Astrocyte of the spinal cord (primary cell): ENCODE measurements around the gene RAP1GAP2.
A peak's percentile ranks its signal among the peaks of the same experiment; 100 is the strongest.

Experiments used
- DNase-seq: peaks from one replicate; pipeline ENCODE4 v3.0.0; 2011; ENCODE audit warnings: low read depth, low spot score
- H3K4me3 ChIP-seq: 2 replicates; pipeline ENCODE4 v1.5.1; 2011; ENCODE audit warnings: low read depth, mild to moderate bottlenecking, low read length, moderate library complexity
- CTCF ChIP-seq: IDR thresholded peaks from 2 replicates; pipeline ENCODE4 v1.5.1; 2012; ENCODE audit warnings: low read depth, mild to moderate bottlenecking, low read length, inconsistent platforms
- in situ Hi-C: cut with HindIII; loops from 2 replicates; pipeline ENCODE4 v1.10.0; 2017; ENCODE audit warnings: low sequenced_read_pairs

RAP1GAP2 gene

GRCh38 chr17:2819921-2820501 is 23.8 kb downstream of the RAP1GAP2 start:
- in situ Hi-C loops, result no loop called here

GRCh38 chr17:2821868-2822267 is 25.6 kb downstream of the RAP1GAP2 start:
- TF ChIP-seq CTCF, result no peak
- H3K4me3 ChIP-seq, result no peak overlapping the region
- in situ Hi-C loops, result no loop called here
- no peak for DNase-seq

More at GRCh38 chr17:2819921-2820501, 23.8 kb downstream of the RAP1GAP2 start:
- TF ChIP-seq CTCF, result no peak
- H3K4me3 ChIP-seq, result no peak overlapping the region
- DNase-seq, result no peak

- no peak overlapping the region for H3K4me3 ChIP-seq
- TF ChIP-seq CTCF, result no peak
- no peak for DNase-seq
- in situ Hi-C loops, result no loop called here
These were observed 26.1 kb downstream of the RAP1GAP2 start for GRCh38 chr17:2822358-2822757.

GRCh38 chr17:2825253-2825970 is 29.2 kb downstream of the RAP1GAP2 start:
- TF ChIP-seq CTCF, result no peak
- no peak overlapping the region for H3K4me3 ChIP-seq
- in situ Hi-C loops, result no loop called here
- DNase-seq, result no peak

GRCh38 chr17:2828397-2829038 is 32.3 kb downstream of the RAP1GAP2 start:
- in situ Hi-C loops, result no loop called here
- peak; percentile 92 for TF ChIP-seq CTCF
- H3K4me3 ChIP-seq, result no peak overlapping the region
- peak; percentile 31 for DNase-seq

- in situ Hi-C loops, result no loop called here
- DNase-seq, result no peak
- H3K4me3 ChIP-seq, result no peak overlapping the region
- TF ChIP-seq CTCF, result no peak
These were observed 34.4 kb downstream of the RAP1GAP2 start for GRCh38 chr17:2830678-2831077.
